ENCODE measurements around the gene GPATCH2L. TPM values are rescaled to one million over a fixed set of nuclear protein-coding genes. Genes with fewer than 3 reads are reported as not detected.

Gene GPATCH2L
- total and polyA plus RNA-seq, 2 experiments from 2014 or later: 13.6 to 35.1 TPM

DNA sequence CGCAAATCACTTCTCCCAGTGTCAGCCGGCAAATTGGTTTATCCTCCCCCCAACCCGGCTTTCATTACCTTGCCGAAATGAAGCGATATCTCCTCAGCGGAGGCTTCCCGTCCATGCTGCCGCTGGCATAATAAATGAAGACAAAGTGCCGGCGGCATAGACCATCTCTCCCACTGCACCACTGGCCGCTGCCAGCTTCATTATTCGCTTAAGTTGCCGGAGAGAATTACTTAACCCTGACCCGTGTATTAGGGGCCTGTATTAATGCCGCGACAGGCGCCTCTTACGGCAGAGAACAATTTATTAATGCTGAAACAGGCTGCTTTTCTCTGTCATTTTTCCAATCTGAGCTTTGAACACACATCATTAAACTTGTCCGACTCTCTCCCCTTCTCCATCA, 17.5 kb upstream of the GPATCH2L start:
- Histone ChIP-seq H3K36me3 (ENCODE audit: low read depth) (no peaks in the 10 kb centered on the region), H3K9me2 (ENCODE audit: insufficient read depth) (no peaks in the 10 kb centered on the region), H3K9me3 (ENCODE audit: low read depth) (no peaks in the 10 kb centered on the region), H3K9ac (no peak overlapping the region), H3K27ac (no peak overlapping the region), H3K4me3 (no peak overlapping the region), H3K4me1 (ENCODE audit: insufficient read depth) (no peaks in the 10 kb centered on the region), H4K20me1 (ENCODE audit: insufficient read depth) (no peaks in the 10 kb centered on the region), H3K27me3 (replicated peaks; ENCODE audit: insufficient read depth) (peaks cover 60% of the 10 kb centered on the region), H3K4me2 (ENCODE audit: unreplicated experiment) (no peak overlapping the region), H3K79me2 (ENCODE audit: insufficient read depth) (no peaks in the 10 kb centered on the region), H2AFZ (no peak overlapping the region), H3F3A (ENCODE audit: insufficient read depth) (no peaks in the 10 kb centered on the region)
- in situ Hi-C loops (cut with MboI): no loop called here
- TF ChIP-seq EZH2 (IDR thresholded peaks at IDR 0.05; ENCODE audit: insufficient read depth, poor library complexity, severe bottlenecking) (no peak), EZH2phosphoT487 (IDR thresholded peaks at IDR 0.05; ENCODE audit: insufficient read depth, low read depth) (no peak)
- DNase-seq: no peak
- 75 to 78% methylated on average over 19 of the region's 19 CpGs for WGBS, 2 experiments (ENCODE audit: low coverage in 1 of 2, low lambda C conversion rate in 2 of 2, missing lambda C conversion rate in 2 of 2)

DNA sequence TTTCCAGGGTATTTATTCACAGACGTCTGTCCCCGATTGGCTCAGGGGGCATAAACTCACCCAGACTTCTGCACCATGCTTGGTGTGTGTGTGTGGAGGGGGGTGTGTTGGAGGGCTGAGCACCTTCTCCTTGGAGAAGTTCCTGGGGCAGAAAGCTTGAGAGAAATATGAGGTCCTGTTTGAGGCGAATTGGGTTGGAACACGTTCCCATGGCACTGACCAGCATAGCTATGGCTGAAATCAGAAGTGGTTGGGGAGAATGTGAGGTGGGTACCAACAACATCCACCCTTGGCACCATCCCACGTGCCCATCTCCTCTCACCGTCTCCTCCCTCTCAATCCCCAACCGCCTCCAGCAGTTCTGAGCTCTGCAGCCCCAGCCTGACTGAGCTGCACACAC, 16.0 kb upstream of the GPATCH2L start:
- Histone ChIP-seq H3K9ac (no peak overlapping the region), H2AFZ (no peak overlapping the region), H3K4me1 (ENCODE audit: insufficient read depth) (no peaks in the 10 kb centered on the region), H3K27me3 (replicated peaks; ENCODE audit: insufficient read depth) (peaks cover 67% of the 10 kb centered on the region), H3K9me3 (ENCODE audit: low read depth) (no peaks in the 10 kb centered on the region), H4K20me1 (ENCODE audit: insufficient read depth) (no peaks in the 10 kb centered on the region), H3F3A (ENCODE audit: insufficient read depth) (no peaks in the 10 kb centered on the region), H3K9me2 (ENCODE audit: insufficient read depth) (no peaks in the 10 kb centered on the region), H3K4me3 (no peak overlapping the region), H3K4me2 (ENCODE audit: unreplicated experiment) (no peak overlapping the region), H3K79me2 (ENCODE audit: insufficient read depth) (no peaks in the 10 kb centered on the region), H3K36me3 (ENCODE audit: low read depth) (no peaks in the 10 kb centered on the region), H3K27ac (no peak overlapping the region)
- 42 to 45% methylated on average over 7 of the region's 7 CpGs for WGBS, 2 experiments (ENCODE audit: low coverage in 1 of 2, low lambda C conversion rate in 2 of 2, missing lambda C conversion rate in 2 of 2)
- no peak for DNase-seq
- no peak for TF ChIP-seq EZH2phosphoT487 (IDR thresholded peaks at IDR 0.05; ENCODE audit: insufficient read depth, low read depth)
- no peak for TF ChIP-seq EZH2 (IDR thresholded peaks at IDR 0.05; ENCODE audit: insufficient read depth, poor library complexity, severe bottlenecking)
- in situ Hi-C loops (cut with MboI): no loop called here

DNA sequence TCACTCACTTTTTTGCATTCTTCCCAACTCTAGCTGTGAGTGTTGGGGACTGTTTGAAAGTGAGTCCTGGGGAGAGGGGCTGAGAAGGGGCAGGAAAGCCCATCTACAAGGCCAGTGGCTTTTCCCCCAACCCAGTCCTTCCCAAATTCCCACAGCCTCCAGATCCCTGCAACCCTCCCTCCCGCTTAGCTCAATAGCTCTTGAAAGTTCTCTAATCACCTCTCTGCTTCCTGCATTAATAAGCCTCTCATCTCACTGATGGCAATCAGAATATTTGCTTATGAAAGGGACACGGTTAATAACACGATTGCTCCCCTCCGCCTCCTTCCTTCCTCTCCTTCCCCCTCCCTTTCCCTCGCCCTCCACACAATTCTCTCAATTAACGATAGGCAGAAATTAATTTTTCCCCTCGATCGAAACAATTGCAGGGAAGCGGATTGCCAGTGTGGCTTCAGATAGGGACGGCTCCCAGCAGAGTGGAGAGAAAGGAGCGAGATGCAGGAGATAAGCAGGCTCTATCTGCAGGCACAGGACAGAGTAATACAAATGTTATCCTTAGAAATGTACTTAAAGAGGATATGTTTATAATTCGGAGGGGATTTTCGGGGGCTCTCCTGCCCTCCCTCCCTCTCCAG, 15.1 kb upstream of the GPATCH2L start:
- in situ Hi-C loops (cut with MboI): no loop called here
- no peaks in the 10 kb centered on the region for H3K9me3 ChIP-seq (ENCODE audit: low read depth)
- 23 to 28% methylated on average over 13 of the region's 13 CpGs for WGBS, 2 experiments (ENCODE audit: low coverage in 1 of 2, low lambda C conversion rate in 2 of 2, missing lambda C conversion rate in 2 of 2)

DNA sequence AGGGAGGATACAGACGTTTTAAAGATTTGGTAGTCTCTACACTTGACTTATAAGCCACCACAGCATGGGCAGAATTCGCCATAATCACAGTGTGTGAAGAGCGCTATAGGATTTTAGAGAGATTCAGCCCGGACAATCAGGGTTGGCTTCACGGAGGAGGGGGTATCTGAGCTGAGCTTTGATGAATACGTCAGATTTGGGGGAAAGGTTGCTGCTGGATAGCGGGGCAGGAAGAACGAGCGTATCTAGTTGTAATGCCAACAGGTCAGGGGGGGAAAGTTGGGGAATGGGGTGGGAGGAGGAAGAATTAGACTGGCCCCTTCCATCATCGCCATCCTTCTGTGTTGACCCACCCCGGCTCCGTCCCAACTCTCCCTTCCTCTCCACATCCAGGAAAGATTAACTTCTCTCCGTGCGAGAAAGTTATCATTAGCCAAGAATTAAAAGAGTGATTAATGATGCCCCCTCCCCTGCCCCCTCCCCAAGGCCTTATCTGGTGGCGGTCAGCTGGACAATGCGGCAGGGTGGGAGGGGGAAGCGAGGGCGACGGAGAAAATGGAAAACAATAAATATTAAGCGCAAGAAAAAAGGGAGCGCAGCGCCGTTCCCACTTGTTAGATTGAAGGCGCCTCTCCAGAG, 13.5 kb upstream of the GPATCH2L start:
- Histone ChIP-seq H3K79me2 (ENCODE audit: insufficient read depth) (no peaks in the 10 kb centered on the region), H3K27me3 (replicated peaks; ENCODE audit: insufficient read depth) (peaks cover 58% of the 10 kb centered on the region), H3K9me2 (ENCODE audit: insufficient read depth) (no peaks in the 10 kb centered on the region), H3K4me2 (ENCODE audit: unreplicated experiment) (no peak overlapping the region), H3K4me1 (ENCODE audit: insufficient read depth) (no peaks in the 10 kb centered on the region), H4K20me1 (ENCODE audit: insufficient read depth) (no peaks in the 10 kb centered on the region), H3K27ac (no peak overlapping the region), H3K9ac (no peak overlapping the region), H2AFZ (no peak overlapping the region), H3K4me3 (no peak overlapping the region), H3F3A (ENCODE audit: insufficient read depth) (no peaks in the 10 kb centered on the region), H3K36me3 (ENCODE audit: low read depth) (no peaks in the 10 kb centered on the region), H3K9me3 (ENCODE audit: low read depth) (no peaks in the 10 kb centered on the region)
- DNase-seq: no peak
- in situ Hi-C loops (cut with MboI): no loop called here
- 5 to 7% methylated on average over 21 to 24 of the region's 24 CpGs for WGBS, 2 experiments (ENCODE audit: low coverage in 1 of 2, low lambda C conversion rate in 2 of 2, missing lambda C conversion rate in 2 of 2)
- TF ChIP-seq EZH2phosphoT487 (IDR thresholded peaks at IDR 0.05; ENCODE audit: insufficient read depth, low read depth) (no peak), EZH2 (IDR thresholded peaks at IDR 0.05; ENCODE audit: insufficient read depth, poor library complexity, severe bottlenecking) (peak; percentile 36)

More for the DNA sequence above, 15.1 kb upstream of the GPATCH2L start:
- no peak overlapping the region for H3K4me2 ChIP-seq (ENCODE audit: unreplicated experiment)
- no peak overlapping the region for H2AFZ ChIP-seq
- no peaks in the 10 kb centered on the region for H3K4me1 ChIP-seq (ENCODE audit: insufficient read depth)
- no peaks in the 10 kb centered on the region for H3K36me3 ChIP-seq (ENCODE audit: low read depth)
- no peak overlapping the region for H3K4me3 ChIP-seq
- no peaks in the 10 kb centered on the region for H3K9me2 ChIP-seq (ENCODE audit: insufficient read depth)
- no peaks in the 10 kb centered on the region for H3K79me2 ChIP-seq (ENCODE audit: insufficient read depth)
- TF ChIP-seq EZH2 (IDR thresholded peaks at IDR 0.05; ENCODE audit: insufficient read depth, poor library complexity, severe bottlenecking) (no peak), EZH2phosphoT487 (IDR thresholded peaks at IDR 0.05; ENCODE audit: insufficient read depth, low read depth) (no peak)
- H4K20me1 ChIP-seq (ENCODE audit: insufficient read depth): no peaks in the 10 kb centered on the region
- no peak overlapping the region for H3K9ac ChIP-seq
- DNase-seq: no peak
- H3F3A ChIP-seq (ENCODE audit: insufficient read depth): no peaks in the 10 kb centered on the region
- H3K27ac ChIP-seq: no peak overlapping the region
- peaks cover 69% of the 10 kb centered on the region for H3K27me3 ChIP-seq (replicated peaks; ENCODE audit: insufficient read depth)

Measured in GM23248 (cell line).